Loucy (cell line): Measurements from ENCODE around the gene ADAMTS19.

ENCODE experiments used
- EZH2phosphoT487 ChIP-seq: fragments of 200-600 bp; IDR thresholded peaks from 2 replicates; pipeline ENCODE4 v1.6.1; 2018; ENCODE audit warnings: antibody characterized with exemption, mild to moderate bottlenecking, moderate library complexity, borderline replicate concordance
- TF ChIP-seq, protein P1 (sequence below): fragments of 200-600 bp; sonication (generic); conservative IDR thresholded peaks from 2 replicates; pipeline ENCODE4 v1.5.1; 2014; ENCODE audit warnings: mild to moderate bottlenecking, antibody characterized with exemption, low read length

DNA sequence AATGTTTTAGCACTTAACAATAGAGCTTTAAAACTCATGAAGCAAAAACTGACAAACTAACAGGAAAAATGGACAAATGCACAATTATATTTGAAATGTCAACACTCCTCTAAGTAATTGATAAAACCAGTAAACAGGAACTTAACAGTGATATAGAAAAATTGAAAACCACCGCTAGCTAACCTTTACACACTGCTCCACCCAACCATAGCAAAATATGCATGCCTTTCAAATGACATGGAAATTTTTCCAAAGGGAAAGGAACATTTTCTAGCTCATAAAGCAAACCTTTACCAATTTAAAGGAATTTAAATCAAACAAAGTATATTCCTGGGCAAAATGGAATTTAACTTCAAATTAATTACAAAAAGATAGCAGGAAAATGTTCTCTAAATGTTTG lies 109.2 kb downstream of the ADAMTS19 start:
- TF ChIP-seq EZH2phosphoT487, result no peak
- TF ChIP-seq, protein P1, sequence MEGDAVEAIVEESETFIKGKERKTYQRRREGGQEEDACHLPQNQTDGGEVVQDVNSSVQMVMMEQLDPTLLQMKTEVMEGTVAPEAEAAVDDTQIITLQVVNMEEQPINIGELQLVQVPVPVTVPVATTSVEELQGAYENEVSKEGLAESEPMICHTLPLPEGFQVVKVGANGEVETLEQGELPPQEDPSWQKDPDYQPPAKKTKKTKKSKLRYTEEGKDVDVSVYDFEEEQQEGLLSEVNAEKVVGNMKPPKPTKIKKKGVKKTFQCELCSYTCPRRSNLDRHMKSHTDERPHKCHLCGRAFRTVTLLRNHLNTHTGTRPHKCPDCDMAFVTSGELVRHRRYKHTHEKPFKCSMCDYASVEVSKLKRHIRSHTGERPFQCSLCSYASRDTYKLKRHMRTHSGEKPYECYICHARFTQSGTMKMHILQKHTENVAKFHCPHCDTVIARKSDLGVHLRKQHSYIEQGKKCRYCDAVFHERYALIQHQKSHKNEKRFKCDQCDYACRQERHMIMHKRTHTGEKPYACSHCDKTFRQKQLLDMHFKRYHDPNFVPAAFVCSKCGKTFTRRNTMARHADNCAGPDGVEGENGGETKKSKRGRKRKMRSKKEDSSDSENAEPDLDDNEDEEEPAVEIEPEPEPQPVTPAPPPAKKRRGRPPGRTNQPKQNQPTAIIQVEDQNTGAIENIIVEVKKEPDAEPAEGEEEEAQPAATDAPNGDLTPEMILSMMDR, result no peak
